HepG2 (cell line): ENCODE data around the gene GPR17.

Experiments
- KDM5A ChIP-seq: fragments of 200-600 bp; sonication (generic); IDR thresholded peaks from 2 replicates; pipeline ENCODE4 v1.7.0; 2018; ENCODE audit warnings: antibody characterized with exemption, mild to moderate bottlenecking, low read length, borderline replicate concordance
- RELA ChIP-seq: sonication (generic); formaldehyde crosslinking; IDR thresholded peaks from 2 replicates; pipeline ENCODE4 v1.4.0; 2020; ENCODE audit warnings: missing genetic modification reagents
- ZNF501 ChIP-seq: sonication (generic); formaldehyde crosslinking; IDR thresholded peaks from 2 replicates; pipeline ENCODE4 v1.5.1; 2020; ENCODE audit warnings: mild to moderate bottlenecking, moderate library complexity, missing genetic modification reagents

- no peak for TF ChIP-seq RELA (CRISPR knock-in tag)
- no peak for TF ChIP-seq ZNF501
- TF ChIP-seq KDM5A = no peak
Measured at GRCh38 chr2:127638361-127639110, 7.4 kb upstream of the GPR17 start.
